Neuronal stem cell (in vitro differentiated cells): ENCODE measurements around the gene SERPINA5.
"Not testable (repeated sequence)": the region's sequence is repeated elsewhere in the genome, so short reads cannot be mapped to it uniquely, and the experiment has no call there.

Experiments
- DNase-seq: peaks from one replicate; pipeline ENCODE4 v3.0.0-alpha.2; 2013; ENCODE audit warnings: low spot score
- H2AFZ ChIP-seq: one replicate; pipeline ENCODE4 v1.6.1; 2013; ENCODE audit warnings: mild to moderate bottlenecking, low read length, inconsistent platforms
- H2AK5ac ChIP-seq: 2 replicates; pipeline ENCODE4 v1.6.1; 2013; ENCODE audit warnings: low read depth, mild to moderate bottlenecking, inconsistent platforms, low read length, moderate library complexity, mixed read lengths
- H2BK120ac ChIP-seq: 2 replicates; pipeline ENCODE4 v1.6.1; 2013; ENCODE audit warnings: low read depth, mild to moderate bottlenecking, inconsistent platforms, low read length, moderate library complexity, mixed read lengths
- H2BK12ac ChIP-seq: one replicate; pipeline ENCODE4 v1.6.1; 2013; ENCODE audit warnings: low read length, inconsistent platforms
- H2BK15ac ChIP-seq: 2 replicates; pipeline ENCODE4 v1.6.1; 2013; ENCODE audit warnings: mild to moderate bottlenecking, low read length, inconsistent platforms, mixed read lengths
- H2BK5ac ChIP-seq: one replicate; pipeline ENCODE4 v1.6.1; 2013; ENCODE audit warnings: inconsistent platforms, mild to moderate bottlenecking, low read length, moderate library complexity
- H3K14ac ChIP-seq: one replicate; pipeline ENCODE4 v1.6.1; 2013; ENCODE audit warnings: low read length, inconsistent platforms
- H3K18ac ChIP-seq: 2 replicates; pipeline ENCODE4 v1.6.1; 2013; ENCODE audit warnings: low read length, inconsistent platforms
- H3K23ac ChIP-seq: 2 replicates; pipeline ENCODE4 v1.6.1; 2013; ENCODE audit warnings: low read depth, mild to moderate bottlenecking, mixed read lengths, low read length, inconsistent platforms; ENCODE audit not compliant: poor library complexity
- H3K27ac ChIP-seq: replicated peaks from 3 replicates; pipeline ENCODE4 v1.5.1; 2013; ENCODE audit warnings: low read length, inconsistent platforms
- H3K27me3 ChIP-seq, 3 experiments: 2 replicates each; pipeline ENCODE4 v1.6.1; 2013; ENCODE audit warnings: low read length in 3 of 3, mild to moderate bottlenecking in 2 of 3, inconsistent platforms in 1 of 3, low read depth in 1 of 3, mixed read lengths in 1 of 3, moderate library complexity in 1 of 3; ENCODE audit not compliant: control insufficient read depth in 3 of 3, insufficient read depth in 3 of 3
- H3K36me3 ChIP-seq, 2 donors: replicated peaks in 1 of 2; 2 replicates each; pipeline ENCODE4 v1.6.1; 2013; ENCODE audit warnings: low read length in 2 of 2; ENCODE audit not compliant: control insufficient read depth in 2 of 2, insufficient read depth in 2 of 2
- H3K4ac ChIP-seq: 2 replicates; pipeline ENCODE4 v1.6.1; 2013; ENCODE audit warnings: inconsistent platforms, mild to moderate bottlenecking, low read length, moderate library complexity
- H3K4me1 ChIP-seq, 2 donors: 1 replicate in 1 of 2; 2 replicates in 1 of 2; pipeline ENCODE4 v1.6.1; 2013; ENCODE audit warnings: low read length in 2 of 2, low read depth in 1 of 2; ENCODE audit not compliant: control insufficient read depth in 2 of 2, insufficient read depth in 1 of 2
- H3K4me2 ChIP-seq: one replicate; pipeline ENCODE4 v1.6.1; 2013; ENCODE audit warnings: mild to moderate bottlenecking, low read length, inconsistent platforms; ENCODE audit not compliant: insufficient read depth, poor library complexity, severe bottlenecking
- H3K4me3 ChIP-seq, 2 donors: 2 replicates each; pipeline ENCODE4 v1.5.1; 2013; ENCODE audit warnings: low read length in 2 of 2, mild to moderate bottlenecking in 2 of 2, inconsistent platforms in 1 of 2, moderate library complexity in 1 of 2
- H3K79me1 ChIP-seq: one replicate; pipeline ENCODE4 v1.6.1; 2013; ENCODE audit warnings: low read depth, mild to moderate bottlenecking, inconsistent platforms, low read length, moderate library complexity
- H3K9ac ChIP-seq: one replicate; pipeline ENCODE4 v1.6.1; 2013; ENCODE audit warnings: mild to moderate bottlenecking, low read depth, low read length, inconsistent platforms; ENCODE audit not compliant: poor library complexity
- H3K9me3 ChIP-seq, 2 donors: replicated peaks in 1 of 2; 2 replicates each; pipeline versions ENCODE3 to v1.6.1; 2013; ENCODE audit warnings: low read length in 2 of 2, mild to moderate bottlenecking in 2 of 2, inconsistent platforms in 1 of 2, low read depth in 1 of 2, mixed read lengths in 1 of 2, moderate library complexity in 1 of 2; ENCODE audit not compliant: control insufficient read depth in 2 of 2, insufficient read depth in 1 of 2
- H4K8ac ChIP-seq: one replicate; pipeline ENCODE4 v1.6.1; 2013; ENCODE audit warnings: low read depth, mild to moderate bottlenecking, inconsistent platforms, low read length, moderate library complexity
- H4K91ac ChIP-seq: one replicate; pipeline ENCODE4 v1.6.1; 2013; ENCODE audit warnings: low read length, low read depth, mild to moderate bottlenecking, inconsistent platforms; ENCODE audit not compliant: poor library complexity
- WGBS, 2 donors: extraction: QIAGEN DNeasy Blood & Tissue Kit; methylation state at CpG; one replicate each; pipeline ENCODE4 v1.1.7; 2013; ENCODE audit warnings: missing lambda C conversion rate in 2 of 2, mixed read lengths in 1 of 2; ENCODE audit not compliant: insufficient read length in 2 of 2, insufficient replicate concordance in 1 of 2; ENCODE audit errors: extremely low coverage in 2 of 2; 5-methylcytosine and 5-hydroxymethylcytosine counted together

SERPINA5 gene

GRCh38 chr14:94602722-94603121, 21.5 kb downstream of the SERPINA5 start:
- Histone ChIP-seq H2AFZ (no peak overlapping the region), H2BK120ac (no peak overlapping the region), H3K27ac (no peak overlapping the region), H3K4me2 (no peak overlapping the region), H3K4me1 (peaks cover 0 to 11% of the 10 kb centered on the region in 2 donors), H2BK15ac (no peak overlapping the region), H2BK12ac (peak overlapping the region; percentile 35), H2BK5ac (no peak overlapping the region), H3K23ac (no peak overlapping the region), H3K9ac (peak overlapping the region; percentile 9), H3K36me3 (no peaks in the 10 kb centered on the region), H3K14ac (no peak overlapping the region), H3K79me1 (no peaks in the 10 kb centered on the region), H2AK5ac (peak overlapping the region; percentile 73), H3K4me3 (no peak overlapping the region), H3K27me3 (no peaks in the 10 kb centered on the region), H4K8ac (no peak overlapping the region), H3K9me3 (no peaks in the 10 kb centered on the region), H4K91ac (no peak overlapping the region), H3K18ac (peak overlapping the region; percentile 35), H3K4ac (no peak overlapping the region)
- DNase-seq, result no peak
- no CpG with 5 or more reads among the region's 5 CpGs for WGBS, 2 donors

DNA sequence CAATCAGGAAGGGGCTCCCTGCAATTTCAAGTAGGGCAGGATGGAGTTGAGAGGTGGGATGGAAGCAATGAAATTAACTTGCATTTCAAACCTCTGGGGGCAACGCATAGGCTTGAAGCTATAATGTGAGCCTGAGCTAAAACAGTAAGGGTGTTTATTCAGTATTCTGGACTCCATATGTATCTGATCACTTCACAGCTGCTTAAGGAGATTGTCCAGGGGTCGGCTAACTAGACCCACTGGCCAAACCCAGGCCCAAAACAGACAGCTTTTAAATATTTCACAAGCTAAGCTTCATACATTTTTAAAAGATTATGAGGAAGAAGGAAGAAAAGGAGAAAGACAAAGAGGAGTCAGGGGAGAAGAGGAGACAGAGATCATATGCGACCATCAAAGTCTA, 24.1 kb downstream of the SERPINA5 start:
- Histone ChIP-seq H3K27ac (no peak overlapping the region), H2BK15ac (no peak overlapping the region), H2BK5ac (no peak overlapping the region), H3K27me3 (no peaks in the 10 kb centered on the region), H3K79me1 (no peaks in the 10 kb centered on the region), H3K23ac (no peak overlapping the region), H3K14ac (no peak overlapping the region), H2BK120ac (no peak overlapping the region), H4K91ac (no peak overlapping the region), H3K4me1 (peaks cover 0 to 7% of the 10 kb centered on the region in 2 donors), H4K8ac (no peak overlapping the region), H2AFZ (no peak overlapping the region), H3K4me2 (no peak overlapping the region), H3K18ac (no peak overlapping the region), H3K4ac (no peak overlapping the region), H3K9ac (no peak overlapping the region), H2BK12ac (no peak overlapping the region), H3K9me3 (no peaks in the 10 kb centered on the region), H2AK5ac (no peak overlapping the region), H3K4me3 (no peak overlapping the region), H3K36me3 (no peaks in the 10 kb centered on the region)
- DNase-seq, result no peak
- no CpG with 5 or more reads among the region's 3 CpGs for WGBS, 2 donors

- not testable (repeated sequence) for H3K4me1 ChIP-seq, H2BK15ac ChIP-seq, H2AFZ ChIP-seq, H3K4ac ChIP-seq, H4K8ac ChIP-seq, H3K36me3 ChIP-seq, H3K18ac ChIP-seq, H3K4me2 ChIP-seq, H2BK12ac ChIP-seq, H2BK5ac ChIP-seq, H3K4me3 ChIP-seq, H2AK5ac ChIP-seq, H3K9me3 ChIP-seq, H4K91ac ChIP-seq, H2BK120ac ChIP-seq, H3K23ac ChIP-seq, H3K14ac ChIP-seq, H3K79me1 ChIP-seq, H3K27ac ChIP-seq, DNase-seq, H3K9ac ChIP-seq, H3K27me3 ChIP-seq
- WGBS, 2 donors, result no CpG with 5 or more reads among the region's 1 CpG
Measured at GRCh38 chr14:94608966-94609365, 27.7 kb downstream of the SERPINA5 start.

- WGBS, 2 donors, result no CpG with 5 or more reads among the region's 5 CpGs
- Histone ChIP-seq H3K27me3 (no peaks in the 10 kb centered on the region), H3K4me1 (peaks cover 0 to 9% of the 10 kb centered on the region in 2 donors), H3K79me1 (no peaks in the 10 kb centered on the region), H3K36me3 (no peaks in the 10 kb centered on the region), H2AK5ac (no peak overlapping the region), H3K9me3 (no peaks in the 10 kb centered on the region), H3K23ac (no peak overlapping the region), H2BK120ac (no peak overlapping the region), H3K4me2 (no peak overlapping the region), H3K4ac (no peak overlapping the region), H2AFZ (no peak overlapping the region), H3K9ac (no peak overlapping the region), H3K14ac (no peak overlapping the region), H4K91ac (no peak overlapping the region), H3K4me3 (no peak overlapping the region), H2BK5ac (no peak overlapping the region), H3K18ac (no peak overlapping the region), H2BK15ac (no peak overlapping the region), H4K8ac (no peak overlapping the region), H2BK12ac (no peak overlapping the region), H3K27ac (no peak overlapping the region)
- DNase-seq, result no peak
Measured at GRCh38 chr14:94611179-94611578, 30.0 kb downstream of the SERPINA5 start.
